Fibroblast of lung (primary cell): ENCODE data around the gene FASLG.

Experiments
- EZH2 ChIP-seq: IDR thresholded peaks from 2 replicates; pipeline ENCODE4 v1.5.1; 2012; ENCODE audit warnings: low read length, control low read depth, mild to moderate bottlenecking; ENCODE audit errors: missing control alignments
- TF ChIP-seq, protein P1 (sequence below), 2 donors: IDR thresholded peaks in 1 of 2; conservative IDR thresholded peaks in 1 of 2; 1 replicate in 1 of 2; 2 replicates in 1 of 2; pipeline ENCODE4 v1.5.1; 2011 to 2012; ENCODE audit warnings: low read length in 2 of 2, control low read depth in 1 of 2, inconsistent platforms in 1 of 2, low read depth in 1 of 2, mild to moderate bottlenecking in 1 of 2

DNA sequence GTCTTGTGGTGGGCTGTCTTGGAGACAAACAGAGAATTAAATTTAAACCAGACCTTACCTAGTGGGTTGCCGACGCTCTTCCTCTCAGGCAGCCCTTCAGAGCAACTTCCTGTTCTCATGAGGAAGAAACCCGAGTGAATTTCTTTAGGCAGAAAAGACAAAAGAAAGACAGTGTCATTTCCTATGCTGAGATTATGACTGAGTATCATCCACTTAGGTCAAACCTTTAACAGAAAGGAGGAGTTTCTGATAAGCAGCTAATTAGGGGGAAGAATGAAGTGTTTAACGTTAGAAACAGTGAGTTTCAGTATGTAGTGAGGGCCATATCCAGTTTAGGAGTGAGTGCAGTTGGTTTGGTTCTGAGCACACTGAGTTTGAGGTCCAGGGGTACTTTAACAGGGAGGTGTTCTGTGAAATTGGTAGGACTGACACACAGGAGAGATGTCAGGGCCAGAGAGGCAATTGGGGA, 38.7 kb downstream of the FASLG start:
- TF ChIP-seq, protein P1, sequence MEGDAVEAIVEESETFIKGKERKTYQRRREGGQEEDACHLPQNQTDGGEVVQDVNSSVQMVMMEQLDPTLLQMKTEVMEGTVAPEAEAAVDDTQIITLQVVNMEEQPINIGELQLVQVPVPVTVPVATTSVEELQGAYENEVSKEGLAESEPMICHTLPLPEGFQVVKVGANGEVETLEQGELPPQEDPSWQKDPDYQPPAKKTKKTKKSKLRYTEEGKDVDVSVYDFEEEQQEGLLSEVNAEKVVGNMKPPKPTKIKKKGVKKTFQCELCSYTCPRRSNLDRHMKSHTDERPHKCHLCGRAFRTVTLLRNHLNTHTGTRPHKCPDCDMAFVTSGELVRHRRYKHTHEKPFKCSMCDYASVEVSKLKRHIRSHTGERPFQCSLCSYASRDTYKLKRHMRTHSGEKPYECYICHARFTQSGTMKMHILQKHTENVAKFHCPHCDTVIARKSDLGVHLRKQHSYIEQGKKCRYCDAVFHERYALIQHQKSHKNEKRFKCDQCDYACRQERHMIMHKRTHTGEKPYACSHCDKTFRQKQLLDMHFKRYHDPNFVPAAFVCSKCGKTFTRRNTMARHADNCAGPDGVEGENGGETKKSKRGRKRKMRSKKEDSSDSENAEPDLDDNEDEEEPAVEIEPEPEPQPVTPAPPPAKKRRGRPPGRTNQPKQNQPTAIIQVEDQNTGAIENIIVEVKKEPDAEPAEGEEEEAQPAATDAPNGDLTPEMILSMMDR (conservative IDR thresholded peaks at IDR 0.05 in 1 of 2, IDR thresholded peaks at IDR 0.05 in 1 of 2; ENCODE audit: low read depth in 1 of 2, low read length in 2 of 2), result no peak
- no peak for TF ChIP-seq EZH2
